Neural cell (in vitro differentiated cells): Measurements from ENCODE around the gene ALDH1A1. TPM values are rescaled to one million over a fixed set of nuclear protein-coding genes. Genes with fewer than 3 reads are reported as not detected.

Experiments
- H2AFZ ChIP-seq: fragments of 200-600, 300-800 bp; sonication (generic), shearing (Covaris generic); 2 replicates; pipeline ENCODE4 v1.6.0; 2014; ENCODE audit warnings: low read depth, mild to moderate bottlenecking, antibody characterized with exemption, low read length, moderate library complexity
- H3F3A ChIP-seq: fragments of 200-600 bp; shearing (Covaris generic); 2 replicates; pipeline ENCODE4 v1.6.1; 2016; ENCODE audit warnings: mild to moderate bottlenecking, moderate library complexity, mixed read lengths, antibody characterized with exemption, low read length; ENCODE audit not compliant: insufficient read depth, poor library complexity, severe bottlenecking
- H3K27ac ChIP-seq: fragments of 200-600, 300-800 bp; sonication (generic), shearing (Covaris generic); 2 replicates; pipeline ENCODE4 v1.5.1; 2014; ENCODE audit warnings: mild to moderate bottlenecking, low read length, moderate library complexity
- H3K27me3 ChIP-seq: fragments of 300-800, 200-600 bp; sonication (generic), shearing (Covaris generic); 2 replicates; pipeline ENCODE4 v1.6.0; 2014; ENCODE audit warnings: mild to moderate bottlenecking, low read depth, low read length, moderate library complexity; ENCODE audit not compliant: insufficient read depth
- H3K36me3 ChIP-seq: fragments of 300-800, 200-600 bp; sonication (generic), shearing (Covaris generic); 2 replicates; pipeline ENCODE4 v1.5.1; 2014; ENCODE audit warnings: mild to moderate bottlenecking, antibody characterized with exemption, low read length, moderate library complexity; ENCODE audit not compliant: insufficient read depth
- H3K4me2 ChIP-seq: fragments of 300-800, 200-600 bp; sonication (generic), shearing (Covaris generic); 2 replicates; pipeline ENCODE4 v1.6.0; 2014; ENCODE audit warnings: mild to moderate bottlenecking, low read length
- H3K4me3 ChIP-seq: fragments of 300-800, 200-600 bp; sonication (generic), shearing (Covaris generic); 2 replicates; pipeline ENCODE4 v1.5.1; 2014; ENCODE audit warnings: mild to moderate bottlenecking, low read length, moderate library complexity
- H3K79me2 ChIP-seq: fragments of 200-600 bp; shearing (Covaris generic); replicated peaks from 2 replicates; pipeline ENCODE4 v1.6.0; 2014; ENCODE audit warnings: mild to moderate bottlenecking, low read length, moderate library complexity; ENCODE audit not compliant: insufficient read depth
- H3K9ac ChIP-seq: fragments of 300-800, 200-600 bp; sonication (generic), shearing (Covaris generic); 2 replicates; pipeline ENCODE4 v1.6.1; 2016; ENCODE audit warnings: mild to moderate bottlenecking, low read length, mixed read lengths
- H3K9me2 ChIP-seq: fragments of 200-600 bp; shearing (Covaris generic); 2 replicates; pipeline ENCODE4 v1.6.1; 2016; ENCODE audit warnings: mild to moderate bottlenecking, low read length, mixed read lengths; ENCODE audit not compliant: insufficient read depth
- H3K9me3 ChIP-seq: fragments of 200-600, 300-800 bp; sonication (generic), shearing (Covaris generic); 2 replicates; pipeline ENCODE4 v1.6.1; 2016; ENCODE audit warnings: mild to moderate bottlenecking, mixed run types, low read length, moderate library complexity, mixed read lengths
- H4K20me1 ChIP-seq: fragments of 200-600 bp; shearing (Covaris generic); 2 replicates; pipeline ENCODE4 v1.6.1; 2016; ENCODE audit warnings: mild to moderate bottlenecking, mixed run types; ENCODE audit not compliant: insufficient read depth
- EP300 ChIP-seq: fragments of 450-650 bp; conservative IDR thresholded peaks from 2 replicates; pipeline ENCODE4 v1.6.1; 2014; ENCODE audit warnings: antibody characterized with exemption, mild to moderate bottlenecking, moderate library complexity; ENCODE audit not compliant: poor library complexity, severe bottlenecking
- EZH2 ChIP-seq: fragments of 200-600, 300-800 bp; shearing (Covaris generic), sonication (generic); IDR thresholded peaks from 2 replicates; pipeline ENCODE4 v1.6.1; 2014; ENCODE audit warnings: antibody characterized with exemption, low read length, borderline replicate concordance, mild to moderate bottlenecking; ENCODE audit not compliant: insufficient read depth, poor library complexity, severe bottlenecking
- POLR2AphosphoS5 ChIP-seq: IDR thresholded peaks from 2 replicates; pipeline ENCODE4 v1.6.1; 2012
- RAD21 ChIP-seq: fragments of 450-650 bp; conservative IDR thresholded peaks from 2 replicates; pipeline ENCODE4 v1.6.1; 2014; ENCODE audit warnings: antibody characterized with exemption, mild to moderate bottlenecking, moderate library complexity
- SMC3 ChIP-seq: fragments of 450-650 bp; conservative IDR thresholded peaks from 2 replicates; pipeline ENCODE4 v1.6.1; 2014; ENCODE audit warnings: antibody characterized with exemption, mild to moderate bottlenecking, moderate library complexity; ENCODE audit not compliant: poor library complexity
- TAF1 ChIP-seq: IDR thresholded peaks from 2 replicates; pipeline ENCODE4 v1.6.1; 2012; ENCODE audit warnings: low read depth
- polyA plus RNA-seq: library from polyadenylated mRNA; depleted of rRNA; stranded (reverse); fragments of >200 nt; gene quantifications from 2 replicates; pipeline ENCODE4 v1.2.3, GENCODE V29; 2014
- TF ChIP-seq, protein P1 (sequence below): fragments of 450-650 bp; IDR thresholded peaks from 2 replicates; pipeline ENCODE4 v1.5.1; 2014; ENCODE audit warnings: antibody characterized with exemption, mild to moderate bottlenecking, moderate library complexity; ENCODE audit not compliant: poor library complexity, severe bottlenecking
- TF ChIP-seq, protein P2 (sequence below): IDR thresholded peaks from 2 replicates; pipeline ENCODE4 v1.6.1; 2012; ENCODE audit warnings: borderline replicate concordance

The ALDH1A1 gene
- polyA plus RNA-seq, 1 donor from 2014 or later: not detected

DNA sequence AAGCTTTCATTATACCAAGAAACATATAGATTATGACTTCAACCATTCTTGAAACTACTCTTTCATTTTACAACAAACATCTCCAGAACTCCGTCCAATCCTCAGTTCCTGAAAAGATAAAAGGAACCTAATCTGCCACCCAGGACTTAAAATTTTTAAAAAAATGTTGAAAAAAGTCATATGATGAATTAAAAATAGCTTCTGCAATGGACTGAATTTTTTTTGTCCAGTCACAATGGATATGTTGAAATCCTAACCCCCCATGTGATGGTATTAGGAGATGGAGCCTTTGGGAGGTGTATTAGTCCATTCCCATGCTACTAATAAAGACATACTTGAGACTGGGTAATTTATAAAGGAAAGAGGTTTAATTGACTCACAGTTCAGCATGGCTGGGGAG is 2.7 kb upstream of the ALDH1A1 start:
- Histone ChIP-seq H3K9ac (no peak overlapping the region), H3K79me2 (no peaks in the 10 kb centered on the region), H3K9me2 (no peaks in the 10 kb centered on the region), H2AFZ (no peak overlapping the region), H3K4me3 (no peak overlapping the region), H3F3A (no peaks in the 10 kb centered on the region), H3K27me3 (no peaks in the 10 kb centered on the region), H3K36me3 (no peaks in the 10 kb centered on the region), H4K20me1 (no peaks in the 10 kb centered on the region), H3K4me2 (no peak overlapping the region), H3K27ac (no peak overlapping the region), H3K9me3 (no peaks in the 10 kb centered on the region)
- TF ChIP-seq SMC3: no peak
- no peak for TF ChIP-seq RAD21
- TF ChIP-seq TAF1: no peak
- TF ChIP-seq, protein P1, sequence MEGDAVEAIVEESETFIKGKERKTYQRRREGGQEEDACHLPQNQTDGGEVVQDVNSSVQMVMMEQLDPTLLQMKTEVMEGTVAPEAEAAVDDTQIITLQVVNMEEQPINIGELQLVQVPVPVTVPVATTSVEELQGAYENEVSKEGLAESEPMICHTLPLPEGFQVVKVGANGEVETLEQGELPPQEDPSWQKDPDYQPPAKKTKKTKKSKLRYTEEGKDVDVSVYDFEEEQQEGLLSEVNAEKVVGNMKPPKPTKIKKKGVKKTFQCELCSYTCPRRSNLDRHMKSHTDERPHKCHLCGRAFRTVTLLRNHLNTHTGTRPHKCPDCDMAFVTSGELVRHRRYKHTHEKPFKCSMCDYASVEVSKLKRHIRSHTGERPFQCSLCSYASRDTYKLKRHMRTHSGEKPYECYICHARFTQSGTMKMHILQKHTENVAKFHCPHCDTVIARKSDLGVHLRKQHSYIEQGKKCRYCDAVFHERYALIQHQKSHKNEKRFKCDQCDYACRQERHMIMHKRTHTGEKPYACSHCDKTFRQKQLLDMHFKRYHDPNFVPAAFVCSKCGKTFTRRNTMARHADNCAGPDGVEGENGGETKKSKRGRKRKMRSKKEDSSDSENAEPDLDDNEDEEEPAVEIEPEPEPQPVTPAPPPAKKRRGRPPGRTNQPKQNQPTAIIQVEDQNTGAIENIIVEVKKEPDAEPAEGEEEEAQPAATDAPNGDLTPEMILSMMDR: no peak
- TF ChIP-seq EZH2: no peak
- TF ChIP-seq POLR2AphosphoS5: no peak

DNA sequence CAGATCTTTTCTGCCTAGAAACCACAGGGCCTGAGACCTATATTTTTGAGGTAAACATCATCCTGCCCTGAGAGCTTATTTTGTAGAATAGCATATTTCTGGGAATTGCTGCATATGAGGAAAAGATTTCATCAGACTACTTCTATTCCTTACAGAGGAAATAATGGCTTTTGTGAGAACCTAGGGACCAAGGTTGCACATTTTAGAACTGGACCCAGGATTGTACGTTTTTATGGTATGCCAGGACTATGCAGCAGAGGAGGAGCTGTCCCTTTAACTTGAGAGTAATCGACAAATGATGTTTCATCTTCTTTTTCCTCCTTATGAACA is 2.2 kb upstream of the ALDH1A1 start:
- Histone ChIP-seq H3K27me3 (no peaks in the 10 kb centered on the region), H2AFZ (no peak overlapping the region)

More for the DNA sequence above, 2.2 kb upstream of the ALDH1A1 start:
- Histone ChIP-seq H3K4me2 (no peak overlapping the region), H3K27ac (no peak overlapping the region), H3K4me3 (no peak overlapping the region), H3K36me3 (no peaks in the 10 kb centered on the region), H3K9ac (no peak overlapping the region), H3K79me2 (no peaks in the 10 kb centered on the region), H3K9me2 (no peaks in the 10 kb centered on the region), H4K20me1 (no peaks in the 10 kb centered on the region), H3K9me3 (no peaks in the 10 kb centered on the region), H3F3A (no peaks in the 10 kb centered on the region)
- TF ChIP-seq SMC3 (no peak), POLR2AphosphoS5 (no peak), TAF1 (no peak), RAD21 (no peak), EP300 (no peak)
- TF ChIP-seq, protein P2, sequence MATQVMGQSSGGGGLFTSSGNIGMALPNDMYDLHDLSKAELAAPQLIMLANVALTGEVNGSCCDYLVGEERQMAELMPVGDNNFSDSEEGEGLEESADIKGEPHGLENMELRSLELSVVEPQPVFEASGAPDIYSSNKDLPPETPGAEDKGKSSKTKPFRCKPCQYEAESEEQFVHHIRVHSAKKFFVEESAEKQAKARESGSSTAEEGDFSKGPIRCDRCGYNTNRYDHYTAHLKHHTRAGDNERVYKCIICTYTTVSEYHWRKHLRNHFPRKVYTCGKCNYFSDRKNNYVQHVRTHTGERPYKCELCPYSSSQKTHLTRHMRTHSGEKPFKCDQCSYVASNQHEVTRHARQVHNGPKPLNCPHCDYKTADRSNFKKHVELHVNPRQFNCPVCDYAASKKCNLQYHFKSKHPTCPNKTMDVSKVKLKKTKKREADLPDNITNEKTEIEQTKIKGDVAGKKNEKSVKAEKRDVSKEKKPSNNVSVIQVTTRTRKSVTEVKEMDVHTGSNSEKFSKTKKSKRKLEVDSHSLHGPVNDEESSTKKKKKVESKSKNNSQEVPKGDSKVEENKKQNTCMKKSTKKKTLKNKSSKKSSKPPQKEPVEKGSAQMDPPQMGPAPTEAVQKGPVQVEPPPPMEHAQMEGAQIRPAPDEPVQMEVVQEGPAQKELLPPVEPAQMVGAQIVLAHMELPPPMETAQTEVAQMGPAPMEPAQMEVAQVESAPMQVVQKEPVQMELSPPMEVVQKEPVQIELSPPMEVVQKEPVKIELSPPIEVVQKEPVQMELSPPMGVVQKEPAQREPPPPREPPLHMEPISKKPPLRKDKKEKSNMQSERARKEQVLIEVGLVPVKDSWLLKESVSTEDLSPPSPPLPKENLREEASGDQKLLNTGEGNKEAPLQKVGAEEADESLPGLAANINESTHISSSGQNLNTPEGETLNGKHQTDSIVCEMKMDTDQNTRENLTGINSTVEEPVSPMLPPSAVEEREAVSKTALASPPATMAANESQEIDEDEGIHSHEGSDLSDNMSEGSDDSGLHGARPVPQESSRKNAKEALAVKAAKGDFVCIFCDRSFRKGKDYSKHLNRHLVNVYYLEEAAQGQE: no peak
